AG09309 (cell line): ENCODE measurements around the gene HOXC12.

Experiments
- DNase-seq: peaks from one replicate; pipeline ENCODE4 v3.0.0-alpha.2; 2010; ENCODE audit warnings: low read depth
- H3K4me3 ChIP-seq: 2 replicates; pipeline ENCODE4 v1.5.1; 2011; ENCODE audit warnings: mild to moderate bottlenecking, low read depth, low read length, moderate library complexity; ENCODE audit not compliant: control insufficient read depth
- CTCF ChIP-seq: IDR thresholded peaks from 2 replicates; pipeline ENCODE4 v1.5.1; 2011; ENCODE audit warnings: mild to moderate bottlenecking, low read depth, low read length, inconsistent platforms; ENCODE audit not compliant: insufficient read depth, control insufficient read depth; ENCODE audit errors: missing control alignments

Gene HOXC12

GRCh38 chr12:53998900-53999236 is 44.2 kb downstream of the HOXC12 start:
- H3K4me3 ChIP-seq, result no peak overlapping the region; the same call in 1 of the 2 replicates
- DNase-seq, result no peak
- TF ChIP-seq CTCF, result no peak

DNA sequence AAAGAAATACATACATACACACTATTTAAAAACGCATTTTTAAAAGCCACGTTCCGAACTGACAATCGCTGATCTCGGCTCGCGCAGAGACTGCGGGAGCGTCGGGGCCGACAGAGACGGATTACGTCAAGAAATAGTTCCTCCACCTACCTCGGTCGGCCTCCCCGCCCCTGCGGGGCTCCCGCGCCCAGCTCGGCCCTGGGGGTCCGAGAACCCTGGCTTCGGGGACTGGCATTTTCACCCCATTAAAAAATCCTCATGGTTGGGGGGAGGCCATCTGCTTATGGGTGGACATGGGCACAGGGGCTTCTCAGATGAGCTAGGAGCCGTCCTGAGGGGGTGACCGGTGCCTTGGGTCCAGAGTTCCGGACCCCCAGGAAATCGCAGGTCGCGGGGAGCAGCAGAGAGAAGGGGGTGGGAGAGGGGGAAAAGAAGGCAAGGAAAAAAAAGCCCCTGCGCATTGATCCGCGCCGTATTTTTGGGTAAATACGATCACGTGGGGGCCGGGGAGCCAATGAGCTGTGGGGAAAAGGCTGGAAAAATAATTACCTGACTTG is 44.9 kb downstream of the HOXC12 start:
- DNase-seq, result no peak
- H3K4me3 ChIP-seq, result peak overlapping the region; percentile 86
- TF ChIP-seq CTCF, result no peak

DNA sequence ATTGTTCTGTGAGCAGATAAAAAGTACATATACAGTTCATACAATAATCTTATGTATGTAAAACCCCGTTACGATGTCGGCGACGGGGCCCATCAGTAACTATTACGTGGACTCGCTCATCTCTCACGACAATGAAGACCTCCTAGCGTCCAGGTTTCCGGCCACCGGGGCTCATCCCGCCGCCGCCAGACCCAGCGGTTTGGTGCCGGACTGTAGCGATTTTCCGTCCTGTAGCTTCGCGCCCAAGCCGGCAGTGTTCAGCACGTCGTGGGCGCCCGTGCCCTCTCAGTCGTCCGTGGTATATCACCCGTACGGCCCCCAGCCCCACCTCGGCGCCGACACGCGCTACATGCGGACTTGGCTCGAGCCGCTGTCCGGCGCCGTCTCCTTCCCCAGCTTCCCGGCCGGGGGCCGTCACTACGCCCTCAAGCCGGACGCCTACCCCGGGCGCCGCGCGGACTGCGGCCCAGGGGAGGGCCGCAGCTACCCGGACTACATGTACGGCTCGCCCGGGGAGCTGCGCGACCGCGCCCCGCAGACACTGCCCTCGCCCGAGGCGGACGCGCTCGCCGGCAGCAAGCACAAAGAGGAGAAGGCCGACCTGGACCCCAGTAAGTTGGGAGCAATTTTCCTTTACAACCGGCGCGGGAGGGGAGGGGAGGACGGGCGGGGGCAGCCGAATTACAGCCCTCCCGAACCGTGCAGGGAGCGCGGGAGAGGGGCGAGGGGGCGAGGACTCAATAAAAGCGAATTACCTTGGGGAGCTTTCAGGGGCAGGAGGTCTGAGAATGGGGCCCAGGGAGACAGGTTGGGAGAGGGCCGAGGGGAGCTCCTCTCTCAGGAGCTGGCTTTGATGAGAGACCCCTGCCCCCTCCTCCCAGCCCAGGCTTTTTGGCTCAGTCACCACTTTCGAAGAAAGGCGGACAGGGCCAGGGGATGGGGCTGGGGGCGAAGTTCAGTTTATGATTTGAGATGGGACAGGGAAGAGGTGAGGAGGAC is 45.7 kb downstream of the HOXC12 start, which contains the start of gene HOXC9:
Gene HOXC9 (plus strand): TSS at position 46 of the 999 bp plus-strand sequence. CDS start 28 bp downstream, at position 74.
- no peak for TF ChIP-seq CTCF
- DNase-seq, result no peak
- H3K4me3 ChIP-seq, result peak within 1 kb of the TSS; percentile 86

DNA sequence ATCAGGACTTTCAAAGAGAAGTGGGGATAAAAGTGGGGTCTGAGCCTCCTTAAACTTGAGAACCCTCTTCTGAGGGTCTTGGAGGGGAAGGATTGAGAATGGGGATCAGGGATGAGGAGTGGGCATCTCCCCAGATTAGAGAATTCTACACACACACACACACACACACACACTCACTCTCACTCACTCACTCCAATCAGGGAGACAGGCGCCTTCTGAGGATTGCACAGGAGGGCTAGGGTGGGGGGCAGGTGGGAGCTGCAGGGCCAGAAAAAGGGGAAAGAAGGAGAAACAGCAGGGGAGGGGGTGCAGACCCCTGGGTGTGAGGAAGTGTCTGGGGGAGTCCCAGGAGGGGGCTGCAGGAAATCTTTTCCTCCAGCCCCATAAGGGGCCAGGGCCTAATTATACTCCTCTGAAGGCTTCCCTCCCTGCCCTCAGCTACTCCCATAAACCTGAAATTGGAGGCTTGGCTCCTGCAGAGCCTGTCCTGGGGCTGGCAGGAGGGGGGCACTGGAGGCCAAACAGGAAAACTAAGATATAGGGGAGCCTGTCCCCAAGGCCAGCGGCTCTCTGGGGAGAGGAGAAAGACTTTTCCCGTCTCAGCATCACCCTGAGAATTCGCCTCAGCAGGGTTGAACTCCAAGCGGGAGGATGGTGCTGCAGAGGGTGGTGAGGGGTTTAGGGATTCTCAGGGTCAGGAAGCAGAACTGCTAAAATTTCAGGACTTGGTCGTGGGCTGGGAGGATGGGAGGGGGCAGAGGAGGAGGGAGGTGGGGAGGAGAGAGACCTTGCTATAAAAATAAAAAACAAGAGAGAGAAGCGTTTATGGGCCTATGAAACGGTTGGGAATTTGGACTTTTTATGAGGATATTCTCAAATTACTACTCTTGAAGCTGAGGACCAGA is 46.8 kb downstream of the HOXC12 start:
- no peak overlapping the region for H3K4me3 ChIP-seq
- DNase-seq, result no peak
- TF ChIP-seq CTCF, result no peak

DNA sequence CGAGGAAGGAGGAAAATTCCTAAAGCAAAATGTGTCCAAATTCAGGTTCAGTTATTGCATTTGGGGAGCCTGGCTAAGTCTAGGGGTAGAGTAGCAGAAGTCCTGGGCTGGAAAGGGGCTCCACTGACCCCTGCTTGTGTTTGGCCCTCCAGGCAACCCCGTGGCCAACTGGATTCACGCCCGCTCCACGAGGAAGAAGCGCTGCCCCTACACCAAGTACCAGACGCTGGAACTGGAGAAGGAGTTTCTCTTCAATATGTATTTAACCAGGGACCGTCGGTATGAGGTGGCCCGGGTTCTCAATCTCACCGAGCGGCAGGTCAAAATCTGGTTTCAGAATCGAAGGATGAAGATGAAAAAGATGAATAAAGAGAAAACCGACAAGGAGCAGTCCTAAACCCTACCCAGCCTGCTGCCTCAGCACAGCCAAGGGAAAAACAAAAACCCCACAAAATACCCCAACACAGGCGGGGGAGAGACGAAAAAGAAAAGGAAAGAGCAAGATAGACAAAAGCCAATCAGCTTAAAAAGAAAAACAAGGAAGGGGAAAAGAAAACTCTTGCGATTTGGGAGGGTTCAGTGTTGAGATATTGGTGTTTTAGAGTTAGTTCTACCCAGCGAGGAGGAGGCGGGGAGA is 47.7 kb downstream of the HOXC12 start:
- TF ChIP-seq CTCF, result no peak
- H3K4me3 ChIP-seq, result no peak overlapping the region

DNA sequence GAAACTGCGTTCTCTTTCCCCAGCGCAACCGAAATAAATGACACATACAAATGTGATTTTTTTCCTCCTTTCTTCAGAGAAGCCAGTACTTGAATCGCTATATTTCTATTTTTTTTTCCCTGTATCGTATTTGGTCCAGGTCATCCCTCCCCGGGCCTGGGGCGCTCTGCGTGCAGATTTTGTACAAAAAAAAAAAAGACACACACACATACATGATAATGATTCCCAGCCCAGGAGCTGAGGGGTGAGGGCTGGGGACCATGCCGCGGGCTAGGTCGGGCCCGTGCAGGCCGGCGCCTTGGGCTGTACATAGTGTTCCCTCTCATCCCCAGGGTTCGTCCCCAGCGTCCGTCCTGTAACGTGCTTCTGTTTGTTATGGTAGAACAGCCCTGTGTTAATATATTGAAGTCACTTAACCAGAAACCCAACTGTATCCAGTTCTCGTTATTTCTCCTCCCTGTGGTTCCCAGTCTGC is 48.2 kb downstream of the HOXC12 start:
- no peak for TF ChIP-seq CTCF

More for the DNA sequence above, 47.7 kb downstream of the HOXC12 start:
- no peak for DNase-seq

More for the DNA sequence above, 48.2 kb downstream of the HOXC12 start:
- no peak for DNase-seq
- H3K4me3 ChIP-seq, result no peak overlapping the region
